Testis (tissue), 2 donors: ENCODE measurements around the gene USP17L20.
"Not testable (repeated sequence)": the region's sequence is repeated elsewhere in the genome, so short reads cannot be mapped to it uniquely, and the experiment has no call there.

Experiments
- CTCF ChIP-seq, 3 experiments: fragments of 450-650 bp in 2 of 3; fragments of 200-600 bp in 1 of 3; sonication (generic) in 1 of 3; IDR thresholded peaks; one replicate each; pipeline ENCODE4 v1.5.1; 2016 to 2019; ENCODE audit warnings: antibody characterized with exemption in 3 of 3, mild to moderate bottlenecking in 2 of 3, moderate library complexity in 1 of 3
- POLR2A ChIP-seq: fragments of 450-650 bp; IDR thresholded peaks from one replicate; pipeline ENCODE4 v1.6.1; 2017; ENCODE audit warnings: antibody characterized with exemption, mild to moderate bottlenecking, moderate library complexity

GRCh38 chr4:9267319-9267718 is 9.4 kb downstream of the USP17L20 start, which contains the start of gene USP17L22:
- not testable (repeated sequence) for TF ChIP-seq CTCF (IDR thresholded peaks at IDR 0.05); POLR2A
